Endothelial cell of umbilical vein (primary cell): Measurements from ENCODE around the gene SORL1. TPM values are rescaled to one million over a fixed set of nuclear protein-coding genes. Genes with fewer than 3 reads are reported as not detected.

Source experiments
- BruUV-seq: library from RNA; stranded (reverse); fragments of 400-500 nt; replicated peaks from 2 replicates; lab custom pipeline; 2021; lab: Mats Ljungman, UMichigan
- CTCF ChIA-PET: fragments of 300-600, 350-600 bp; sonication (Branson Sonifier 250); formaldehyde crosslinking; loops from one replicate; lab custom pipeline; 2021; ENCODE audit warnings: antibody characterized with exemption, inconsistent platforms; lab: Charles Lee
- POLR2A ChIA-PET: fragments of 300-600, 350-600 bp; sonication (Branson Sonifier 250); formaldehyde crosslinking; loops from one replicate; lab custom pipeline; 2021; ENCODE audit warnings: antibody characterized with exemption, inconsistent platforms; lab: Charles Lee
- DNase-seq: peaks from one replicate; pipeline ENCODE4 v3.0.0-alpha.2; 2011; ENCODE audit warnings: low read depth, low spot score
- FAIRE-seq: peaks from 2 replicates; lab custom pipeline; 2011; peaks lifted over from hg19 to GRCh38; lab: Jason Lieb, UNC
- H2AFZ ChIP-seq: 2 replicates; pipeline ENCODE4 v1.6.0; 2012; ENCODE audit warnings: low read depth, low read length, control low read depth, inconsistent platforms
- H3K27ac ChIP-seq: 2 replicates; pipeline ENCODE4 v1.5.1; 2011; ENCODE audit warnings: low read depth, mild to moderate bottlenecking, control low read depth, low read length, moderate library complexity; ENCODE audit not compliant: insufficient read depth
- H3K27me3 ChIP-seq, 2 experiments: 2 replicates each; pipeline versions ENCODE4 v1.6.0 to v1.6.1; 2011; ENCODE audit warnings: low read length in 2 of 2, mixed read lengths in 1 of 2; ENCODE audit not compliant: control insufficient read depth in 2 of 2, insufficient read depth in 2 of 2
- H3K36me3 ChIP-seq, 2 experiments: 2 replicates in 1 of 2; 3 replicates in 1 of 2; pipeline ENCODE4 v1.5.1; 2011; ENCODE audit warnings: low read length in 2 of 2, mild to moderate bottlenecking in 1 of 2, moderate library complexity in 1 of 2; ENCODE audit not compliant: control insufficient read depth in 2 of 2, insufficient read depth in 2 of 2; ENCODE audit errors: extremely low read depth in 1 of 2
- H3K4me1 ChIP-seq: 3 replicates; pipeline ENCODE4 v1.5.1; 2011; ENCODE audit warnings: mild to moderate bottlenecking, low read length; ENCODE audit not compliant: control insufficient read depth, insufficient read depth; ENCODE audit errors: extremely low read depth
- H3K4me2 ChIP-seq: 2 replicates; pipeline ENCODE4 v1.6.1; 2011; ENCODE audit warnings: low read length, control low read depth, mixed read lengths; ENCODE audit not compliant: insufficient read depth
- H3K4me3 ChIP-seq, 3 experiments: fragments of 200-600 bp in 1 of 3; sonication (generic), shearing (Covaris generic) in 1 of 3; replicated peaks in 1 of 3; 2 replicates each; pipeline ENCODE4 v1.5.1; 2011 to 2016; ENCODE audit warnings: control low read depth in 3 of 3, low read length in 3 of 3, mild to moderate bottlenecking in 2 of 3, inconsistent platforms in 1 of 3, low read depth in 1 of 3, moderate library complexity in 1 of 3; ENCODE audit not compliant: insufficient read depth in 1 of 3
- H3K79me2 ChIP-seq: 2 replicates; pipeline ENCODE4 v1.6.0; 2012; ENCODE audit warnings: low read length, inconsistent platforms; ENCODE audit not compliant: control insufficient read depth, insufficient read depth
- H3K9ac ChIP-seq: replicated peaks from 2 replicates; pipeline ENCODE3; 2011; ENCODE audit warnings: low read length, control low read depth; ENCODE audit not compliant: insufficient read depth; ENCODE audit errors: extremely low read depth
- H3K9me1 ChIP-seq: replicated peaks from 3 replicates; pipeline ENCODE4 v1.6.0; 2011; ENCODE audit warnings: mild to moderate bottlenecking, low read length; ENCODE audit not compliant: control insufficient read depth, insufficient read depth; ENCODE audit errors: extremely low read depth
- H3K9me3 ChIP-seq: replicated peaks from 2 replicates; pipeline ENCODE4 v1.5.1; 2012; ENCODE audit warnings: low read length, inconsistent platforms; ENCODE audit not compliant: control insufficient read depth, insufficient read depth
- H4K20me1 ChIP-seq: replicated peaks from 2 replicates; pipeline ENCODE3; 2011; ENCODE audit warnings: mild to moderate bottlenecking, low read length; ENCODE audit not compliant: control insufficient read depth, insufficient read depth; ENCODE audit errors: extremely low read depth
- CTCF ChIP-seq, 2 donors: IDR thresholded peaks; 1 replicate in 1 of 2; 2 replicates in 1 of 2; pipeline ENCODE4 v1.5.1; 2011; ENCODE audit warnings: low read length in 2 of 2, mild to moderate bottlenecking in 2 of 2, moderate library complexity in 2 of 2, control low read depth in 1 of 2, inconsistent platforms in 1 of 2, low read depth in 1 of 2; ENCODE audit not compliant: insufficient read depth in 1 of 2; ENCODE audit errors: extremely low read depth in 1 of 2
- FOS ChIP-seq: IDR thresholded peaks from 2 replicates; pipeline ENCODE4 v1.6.1; 2011; ENCODE audit warnings: mild to moderate bottlenecking, low read length, moderate library complexity, borderline replicate concordance; ENCODE audit not compliant: insufficient read depth
- JUN ChIP-seq: IDR thresholded peaks from 2 replicates; pipeline ENCODE4 v1.6.1; 2011; ENCODE audit warnings: borderline replicate concordance, low read depth; ENCODE audit not compliant: insufficient read length, insufficient read depth
- MYC ChIP-seq: IDR thresholded peaks from one replicate; pipeline ENCODE4 v1.6.1; 2011; ENCODE audit warnings: mild to moderate bottlenecking, low read depth, low read length
- POLR2AphosphoS5 ChIP-seq: IDR thresholded peaks from 2 replicates; pipeline ENCODE4 v1.6.1; 2012; ENCODE audit warnings: low read depth, mild to moderate bottlenecking, control low read depth, low read length, moderate library complexity; ENCODE audit not compliant: insufficient read depth
- dilution Hi-C: fragments of 300-500 bp; cut with MboI; formaldehyde crosslinking; loops from one replicate; pipeline ENCODE4 v1.15.0; 2019; ENCODE audit warnings: low sequenced_read_pairs; ENCODE audit not compliant: extremely low pct_ligation_motif_present
- intact Hi-C: fragments of 100-400 bp; cut with micrococcal nuclease; formaldehyde crosslinking; loops from one replicate; pipeline ENCODE4 v1.10.0; 2022
- polyA plus RNA-seq, 4 experiments: library from polyadenylated mRNA; depleted of rRNA in 3 of 4; stranded (reverse) in 3 of 4; unstranded in 1 of 4; fragments of >200 nt; gene quantifications; 2 replicates each; pipeline versions ENCODE4 v1.2.1 to v1.2.3, GENCODE V29; 2011 to 2012; ENCODE audit warnings: missing spikeins in 1 of 4
- total RNA-seq: library from RNA; stranded (reverse); gene quantifications from 2 replicates; pipeline ENCODE4 v1.2.3, GENCODE V29; 2021
- TF ChIP-seq, protein P1 (sequence below): IDR thresholded peaks from 2 replicates; pipeline ENCODE4 v1.6.1; 2011; ENCODE audit not compliant: insufficient read depth, insufficient read length

SORL1 gene
- total and polyA plus RNA-seq, 2 donors (not counting 3 experiments of a cell fraction or from before 2014, with no cell fraction given), result 0.17 to 0.31 TPM

DNA sequence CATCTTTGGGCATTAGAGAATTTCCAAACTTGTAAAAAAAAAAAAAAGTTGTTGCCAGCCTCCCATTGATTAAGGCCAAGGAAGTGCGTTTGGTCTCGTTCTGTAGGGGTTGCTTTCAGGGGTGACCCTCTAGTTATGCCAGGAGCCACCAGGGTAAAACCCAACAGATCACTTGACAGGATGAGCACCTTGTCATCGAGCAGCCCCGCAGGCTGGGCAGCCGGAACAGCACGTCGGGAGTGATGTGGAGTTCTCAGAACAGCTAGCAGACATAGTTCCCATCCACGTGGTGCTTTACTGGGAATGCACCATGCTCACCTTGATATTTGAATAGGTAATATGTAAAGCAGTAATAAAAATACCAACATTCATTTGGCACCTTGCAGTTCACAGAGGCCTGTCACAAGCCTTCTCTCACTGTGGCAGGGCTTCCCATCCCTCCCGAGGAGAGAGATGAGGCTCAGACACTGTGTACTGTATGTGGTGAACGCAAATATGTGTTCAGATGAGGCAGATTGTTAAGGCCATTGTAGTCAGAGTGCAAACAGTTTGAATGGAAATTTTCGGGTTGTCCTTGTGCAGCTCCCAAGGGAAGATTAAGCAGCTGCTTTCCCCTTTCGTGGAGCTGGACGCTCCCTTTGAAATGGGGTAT is 71.6 kb downstream of the SORL1 start:
- intact Hi-C loops, result no loop called here

More for the DNA sequence above, 71.6 kb downstream of the SORL1 start:
- TF ChIP-seq POLR2AphosphoS5, result no peak
- TF ChIP-seq CTCF (IDR thresholded peaks at IDR 0.05; ENCODE audit: extremely low read depth in 1 of 2, insufficient read depth in 1 of 2, low read depth in 1 of 2, low read length in 2 of 2), result no peak
- TF ChIP-seq, protein P1, sequence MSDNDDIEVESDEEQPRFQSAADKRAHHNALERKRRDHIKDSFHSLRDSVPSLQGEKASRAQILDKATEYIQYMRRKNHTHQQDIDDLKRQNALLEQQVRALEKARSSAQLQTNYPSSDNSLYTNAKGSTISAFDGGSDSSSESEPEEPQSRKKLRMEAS, result no peak
- no peak for TF ChIP-seq JUN
- no peak for TF ChIP-seq FOS
- no peak for TF ChIP-seq MYC
- Histone ChIP-seq H3K4me1 (no peaks in the 10 kb centered on the region), H3K4me2 (no peak overlapping the region), H3K79me2 (no peaks in the 10 kb centered on the region), H3K27ac (no peak overlapping the region), H3K9me3 (no peaks in the 10 kb centered on the region), H3K9me1 (no peaks in the 10 kb centered on the region), H4K20me1 (no peaks in the 10 kb centered on the region), H3K27me3 (no peaks in the 10 kb centered on the region), H2AFZ (no peak overlapping the region), H3K4me3 (no peak overlapping the region), H3K36me3 (no peaks in the 10 kb centered on the region), H3K9ac (no peak overlapping the region)
- no TSS peak for BruUV-seq
- CTCF ChIA-PET, result no interaction called here
- DNase-seq, result no peak
- dilution Hi-C loops, result no loop called here
- no peak for FAIRE-seq
- POLR2A ChIA-PET, result no interaction called here
